Globus pallidus (tissue), 1 donor: ENCODE data around the gene SAMSN1.
A peak's percentile ranks its signal among the peaks of the same experiment; 100 is the strongest.
"Not testable (repeated sequence)": the region's sequence is repeated elsewhere in the genome, so short reads cannot be mapped to it uniquely, and the experiment has no call there.

Source experiments
- DNase-seq: peaks from one replicate; pipeline ENCODE4 v3.0.0-alpha.2; 2015; ENCODE audit warnings: low spot score

The SAMSN1 gene

DNA sequence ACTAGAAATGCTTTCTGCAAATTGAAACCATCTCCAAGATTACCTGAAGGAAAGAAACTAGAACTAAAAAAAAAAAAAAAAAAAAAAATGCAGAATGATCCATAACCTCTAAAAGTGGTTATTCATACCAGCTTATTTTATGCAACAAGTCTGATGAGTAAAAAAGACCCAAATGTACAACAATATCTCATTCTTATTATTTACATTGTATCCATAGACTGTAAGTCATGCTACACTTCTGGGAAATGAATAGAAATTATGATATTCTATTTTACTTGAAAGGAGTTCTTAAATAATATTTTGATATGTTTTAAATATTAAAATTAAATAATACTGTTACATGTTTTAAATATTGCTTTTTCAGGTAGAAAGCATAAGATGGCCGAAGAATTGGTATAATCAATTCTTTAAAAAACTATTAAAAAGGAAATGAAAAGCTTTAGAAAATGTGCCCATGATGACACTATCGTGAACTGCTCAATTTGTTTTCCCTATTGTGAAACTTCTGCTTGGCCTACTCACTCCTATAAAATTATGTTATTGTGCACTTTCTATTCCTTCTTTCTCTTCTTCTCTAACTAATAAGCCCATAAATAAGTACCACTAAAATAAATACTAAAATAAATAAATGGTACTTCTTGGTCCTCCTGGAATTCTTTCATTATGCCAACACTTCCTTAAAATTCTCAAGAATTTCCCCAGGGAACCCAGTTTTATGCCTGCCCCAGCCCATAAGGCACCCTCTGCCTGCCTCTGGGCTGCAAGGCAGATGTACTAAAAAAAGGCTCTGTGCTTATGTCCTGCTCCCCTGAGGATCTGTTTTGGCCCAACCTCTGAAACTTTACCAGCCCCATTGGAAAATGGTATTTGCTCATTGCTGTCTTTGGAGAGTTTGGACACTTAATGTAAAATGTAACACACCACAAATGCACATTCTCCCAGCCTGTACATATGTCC lies 18.1 kb downstream of the SAMSN1 start:
- DNase-seq, result no peak

DNA sequence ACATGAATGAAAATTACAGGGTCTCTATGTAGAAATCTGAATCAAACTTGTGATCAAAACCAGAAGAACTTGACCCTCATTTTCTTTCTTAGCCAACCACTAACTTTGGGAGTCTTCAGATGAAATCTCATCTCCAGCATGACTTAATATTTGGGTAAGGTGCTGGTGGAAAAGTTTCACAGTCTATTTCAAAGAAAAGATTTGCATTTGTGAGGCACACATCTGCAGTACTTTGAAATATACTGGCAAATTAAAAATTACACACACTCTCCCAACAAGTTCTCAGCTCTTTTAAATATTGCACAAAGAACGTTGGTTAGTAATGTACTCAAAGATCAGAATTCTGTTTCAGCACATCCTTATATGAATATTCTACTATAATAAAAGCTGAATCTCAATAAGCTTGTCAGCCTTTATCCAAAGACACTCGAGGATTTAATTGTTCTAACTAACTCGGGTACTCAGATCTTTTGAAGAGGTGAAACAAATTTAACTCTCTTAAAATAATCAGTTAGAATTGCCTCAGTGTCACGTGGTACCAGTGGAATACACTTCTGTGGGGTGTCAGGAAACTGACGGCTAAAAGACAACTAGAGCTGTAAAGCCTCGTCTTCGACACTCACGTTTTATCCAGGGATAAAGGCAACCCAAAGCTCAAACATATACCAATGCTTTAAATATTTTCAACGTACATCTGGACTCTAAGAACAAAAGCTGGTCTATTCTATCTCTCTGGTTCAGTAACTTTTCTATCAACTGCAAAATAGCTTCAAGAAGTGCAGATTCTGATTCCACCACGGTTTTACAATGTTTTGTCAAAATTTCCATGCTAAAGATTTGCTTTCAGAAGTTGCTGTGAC lies 19.0 kb downstream of the SAMSN1 start:
- no peak for DNase-seq

DNA sequence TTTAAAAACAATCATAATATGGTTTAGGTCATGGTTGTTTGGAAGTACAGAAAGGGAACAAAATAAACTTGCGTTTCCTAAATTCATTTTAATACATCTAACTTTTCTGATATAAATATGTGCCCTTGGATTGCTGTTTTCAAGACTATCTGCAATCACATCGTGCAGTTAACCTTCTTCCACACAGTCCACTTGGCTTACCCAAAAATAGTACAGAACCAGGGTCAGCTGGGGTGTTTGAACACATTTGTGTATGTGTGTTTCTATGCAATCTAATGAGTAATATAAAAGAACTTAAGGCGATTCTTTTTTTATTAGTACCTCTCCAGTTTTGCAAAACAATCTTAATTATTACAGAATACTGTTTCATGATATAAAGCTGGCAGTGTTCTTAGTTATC lies 19.9 kb downstream of the SAMSN1 start:
- DNase-seq, result no peak

DNA sequence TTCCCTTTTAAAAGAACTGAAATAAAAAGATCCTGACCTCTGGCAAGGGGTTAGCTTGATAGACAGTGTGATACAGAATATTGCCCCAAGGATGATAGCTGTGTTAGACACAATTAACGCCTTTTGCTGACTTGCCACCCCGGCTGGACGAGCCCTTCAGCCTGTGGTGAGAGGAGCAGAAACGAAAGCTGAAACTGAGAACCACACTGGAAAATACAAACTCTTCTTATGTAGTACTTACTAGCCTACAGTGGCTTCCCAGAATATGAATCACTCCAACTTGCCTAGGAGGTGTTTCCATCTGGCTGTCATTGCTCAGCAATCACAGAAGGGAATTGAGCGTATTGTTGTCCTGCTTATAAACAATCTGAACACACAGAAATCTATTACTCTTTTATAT lies 22.9 kb downstream of the SAMSN1 start:
- no peak for DNase-seq

DNA sequence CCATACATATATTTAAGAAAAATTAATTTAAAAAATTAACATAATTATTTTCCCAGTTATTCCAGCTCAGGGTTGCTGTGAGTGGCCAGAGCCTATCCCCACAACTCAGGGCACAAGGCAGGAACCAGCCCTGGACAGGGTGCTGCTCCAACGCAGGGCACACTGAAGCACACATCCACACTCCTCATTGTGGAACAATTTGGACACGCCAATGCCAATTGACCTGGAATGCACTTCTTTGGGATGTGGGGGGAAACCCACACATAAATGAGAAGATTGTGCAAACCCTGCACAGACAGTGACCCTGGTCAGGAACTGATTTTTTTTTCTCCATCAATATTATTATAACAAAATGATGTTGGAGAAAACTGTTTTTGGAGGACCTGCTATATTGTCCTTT lies 23.4 kb downstream of the SAMSN1 start:
- DNase-seq, result no peak

DNA sequence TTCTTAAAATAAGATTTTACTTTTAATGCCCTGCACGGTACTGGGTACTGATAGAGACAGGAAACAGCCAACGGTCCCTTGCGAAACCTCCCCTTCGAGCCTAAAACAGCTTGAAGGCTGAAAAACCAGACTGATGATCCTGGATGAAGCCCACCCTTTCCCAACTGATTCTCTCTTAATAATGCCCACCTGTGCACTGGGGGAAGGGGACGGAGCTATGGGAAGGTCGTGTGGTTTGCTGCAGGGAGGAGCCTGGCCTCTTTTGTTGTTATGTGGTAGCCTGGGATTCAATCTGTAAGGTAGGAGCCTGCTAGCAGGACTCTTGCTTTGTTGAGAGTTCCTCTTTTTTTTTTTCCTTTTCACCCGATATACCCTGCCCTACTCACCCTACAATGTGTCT lies 25.6 kb downstream of the SAMSN1 start:
- peak; percentile 26 for DNase-seq

DNA sequence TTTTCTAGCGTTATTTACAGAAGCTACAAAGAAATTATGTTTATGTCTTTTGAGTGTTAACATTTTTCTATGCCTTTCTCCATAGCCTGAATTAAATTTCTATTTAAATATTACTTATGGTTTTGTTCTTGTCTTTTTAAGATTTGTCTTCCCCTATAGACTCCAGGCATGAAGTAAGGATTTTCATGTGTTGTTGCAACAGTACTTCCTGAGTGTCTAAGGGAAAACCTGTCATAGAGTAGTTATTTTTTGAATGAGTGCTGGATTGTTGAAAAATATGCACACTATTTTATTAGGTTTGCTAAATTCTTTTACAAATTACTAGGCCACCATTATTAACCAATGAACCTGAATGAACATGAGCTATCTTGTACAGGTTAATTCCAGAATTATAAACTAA lies 27.1 kb downstream of the SAMSN1 start:
- no peak for DNase-seq

DNA sequence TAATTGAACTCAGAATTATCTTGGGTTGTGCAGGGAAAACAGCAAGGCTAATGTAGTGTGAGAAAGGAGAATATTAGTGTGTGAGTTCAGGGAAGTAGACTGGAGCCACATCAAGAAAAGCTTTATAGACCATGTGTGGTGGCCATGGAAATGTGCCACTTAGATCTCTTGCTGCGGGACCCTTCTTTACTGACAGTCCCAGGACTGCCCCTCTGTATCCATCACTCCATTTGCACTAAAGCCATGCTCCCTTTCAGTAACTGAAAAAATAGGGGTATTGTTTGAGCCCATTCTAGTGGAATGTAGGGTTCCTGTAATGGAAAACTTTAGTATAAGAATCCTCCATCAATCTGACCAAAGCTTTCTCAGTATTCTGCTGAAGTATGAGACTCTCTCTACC lies 32.3 kb downstream of the SAMSN1 start:
- DNase-seq, result no peak

DNA sequence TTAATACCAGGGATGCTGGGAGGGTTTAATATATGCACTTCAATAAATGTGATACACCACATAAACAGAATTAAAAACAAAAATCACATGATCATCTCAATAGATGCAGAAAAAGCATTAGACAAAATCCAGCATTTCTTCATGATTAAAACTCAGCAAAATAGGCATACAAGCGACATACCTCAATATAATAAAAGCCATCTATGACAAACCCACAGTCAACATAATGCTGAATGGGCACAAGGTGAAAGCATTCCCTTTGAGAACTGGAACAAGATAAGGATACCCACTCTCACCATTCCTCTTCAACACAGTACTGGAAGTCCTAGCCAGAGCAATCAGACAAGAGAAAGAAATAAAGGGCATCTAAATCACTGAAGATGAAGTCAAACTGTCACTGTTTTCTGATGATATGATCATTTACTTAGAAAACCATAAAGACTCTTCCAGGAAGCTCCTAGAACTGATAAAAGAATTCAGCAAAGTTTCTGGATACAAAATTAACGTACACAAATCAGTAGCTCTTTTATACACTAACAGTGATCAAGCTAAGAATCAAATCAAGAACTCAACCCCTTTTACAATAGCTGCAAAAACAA lies 39.2 kb downstream of the SAMSN1 start:
- DNase-seq, result not testable (repeated sequence)

DNA sequence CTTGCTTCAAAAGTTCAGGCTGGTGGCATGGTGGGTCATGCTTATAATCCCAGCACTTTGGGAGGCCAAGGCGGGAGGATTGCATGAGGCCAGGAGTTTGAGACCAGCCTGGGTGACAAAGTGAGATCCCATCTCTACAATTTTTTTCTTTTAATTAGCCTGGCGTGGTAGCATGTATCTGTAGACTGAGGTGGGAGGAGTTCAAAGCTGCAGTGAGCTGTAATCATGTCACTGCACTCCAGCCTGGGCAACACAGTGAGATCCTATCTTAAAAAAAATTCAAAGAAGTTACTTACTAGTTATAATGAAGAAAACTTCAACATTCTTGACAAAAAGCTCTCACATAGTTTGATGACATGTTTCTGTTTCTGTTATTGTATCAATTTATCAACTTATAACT lies 45.2 kb downstream of the SAMSN1 start:
- no peak for DNase-seq

DNA sequence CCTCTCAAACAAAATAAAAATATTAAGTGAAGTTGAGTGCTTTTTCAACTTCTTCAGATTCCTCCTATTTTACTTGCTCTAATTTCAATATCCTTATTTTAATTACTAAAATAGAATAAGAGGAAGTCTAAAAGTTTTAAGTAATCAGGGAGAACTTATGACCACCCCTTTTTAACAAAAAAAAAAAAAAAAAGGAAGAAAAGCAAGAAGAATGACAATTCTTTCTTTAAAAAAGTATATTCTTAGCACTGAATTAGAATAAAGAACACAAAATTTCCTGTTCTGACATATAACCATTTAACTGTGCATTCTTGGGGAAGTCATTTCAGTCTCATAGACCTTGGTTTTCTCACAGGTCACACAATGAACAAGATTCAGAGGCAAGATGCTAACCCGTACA lies 46.8 kb downstream of the SAMSN1 start:
- no peak for DNase-seq

DNA sequence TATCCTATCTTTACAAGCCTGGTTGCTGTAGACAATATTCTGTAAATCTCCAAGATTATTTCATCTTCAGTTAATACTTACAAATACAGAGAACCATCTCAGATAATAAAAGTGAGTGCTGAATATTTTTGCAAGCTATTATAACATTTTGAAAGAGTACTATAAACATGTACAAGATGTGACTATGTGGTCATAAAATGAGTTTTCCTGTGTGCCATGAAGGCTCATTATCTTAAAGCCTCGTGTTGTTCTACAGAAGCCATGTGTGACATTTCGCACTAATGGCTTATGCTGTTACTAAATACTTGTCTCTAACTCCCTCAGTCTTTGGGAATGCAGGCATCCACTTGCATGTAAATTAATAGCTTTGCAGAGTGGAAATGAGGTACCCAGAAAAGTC lies 48.3 kb downstream of the SAMSN1 start:
- DNase-seq, result no peak

DNA sequence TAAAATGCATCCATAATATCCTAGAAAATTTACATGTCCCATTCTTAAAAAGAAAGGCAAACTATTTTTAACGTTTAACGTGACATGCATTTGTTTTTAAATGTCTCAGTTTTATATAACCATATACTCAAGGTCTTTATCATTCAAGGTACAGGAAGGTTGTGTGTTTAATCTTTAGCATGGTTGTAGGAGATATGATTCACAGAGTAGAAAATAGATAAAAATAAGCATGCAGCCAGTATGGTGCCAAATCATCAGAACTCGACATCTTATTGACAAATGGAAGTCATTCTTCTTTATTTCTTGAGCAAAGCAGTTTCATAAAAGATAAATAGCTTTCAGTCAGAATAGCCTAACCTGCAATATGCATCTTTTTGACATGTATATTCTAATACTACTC lies 51.0 kb downstream of the SAMSN1 start:
- DNase-seq, result no peak

DNA sequence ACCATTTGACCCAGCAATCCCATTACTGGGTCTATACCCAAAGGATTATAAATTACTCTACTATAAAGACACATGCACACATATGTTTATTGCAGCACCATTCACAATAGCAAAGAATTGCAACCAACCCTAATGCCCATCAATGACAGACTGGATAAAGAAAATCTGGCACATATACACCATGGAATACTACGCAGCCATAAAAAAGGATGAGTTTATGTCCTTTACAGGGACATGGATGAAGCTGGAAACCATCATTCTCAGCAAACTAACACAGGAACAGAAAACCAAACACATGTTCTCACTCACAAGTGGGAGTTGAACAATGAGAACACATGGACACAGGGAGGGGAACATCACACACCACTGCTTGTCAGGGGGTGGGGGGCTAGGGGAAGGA lies 51.9 kb downstream of the SAMSN1 start:
- not testable (repeated sequence) for DNase-seq

DNA sequence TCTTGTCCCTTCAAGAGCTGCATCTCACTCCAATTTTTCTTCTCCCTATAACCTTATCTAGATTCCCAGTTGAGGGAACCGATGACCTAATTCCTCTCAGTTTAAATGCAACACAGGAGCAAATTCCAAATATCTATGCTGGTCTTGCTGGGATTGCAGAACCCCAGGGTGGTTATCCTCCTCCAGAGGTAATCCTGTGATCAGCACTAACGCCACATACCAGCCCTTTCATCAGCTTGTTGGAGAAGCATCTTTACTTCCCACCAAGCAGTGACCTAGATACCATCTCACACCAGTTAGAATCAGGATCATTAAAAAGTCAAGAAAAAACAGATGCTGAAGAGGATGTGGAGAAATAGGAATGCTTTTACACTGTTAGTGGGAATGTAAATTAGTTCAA lies 52.4 kb downstream of the SAMSN1 start:
- DNase-seq, result no peak

DNA sequence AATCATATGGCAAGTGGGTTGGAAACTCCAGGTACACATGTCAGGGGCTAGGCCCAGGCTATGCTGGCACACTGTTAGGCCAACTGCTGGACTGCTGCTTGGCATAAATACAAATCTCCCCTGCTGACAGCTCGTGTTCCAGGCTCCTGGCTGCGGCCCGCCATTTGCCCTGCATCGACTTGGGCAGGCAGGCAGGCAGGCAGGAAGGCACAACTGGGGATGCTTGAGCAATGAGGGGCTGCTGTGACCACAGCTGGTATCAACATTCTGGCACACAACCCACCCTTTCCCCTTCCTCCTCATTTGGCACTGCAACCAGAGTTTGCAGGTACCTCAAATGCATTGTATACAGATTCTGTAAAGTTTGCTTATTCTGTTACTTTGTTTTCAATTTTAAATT lies 53.2 kb downstream of the SAMSN1 start:
- DNase-seq, result no peak

DNA sequence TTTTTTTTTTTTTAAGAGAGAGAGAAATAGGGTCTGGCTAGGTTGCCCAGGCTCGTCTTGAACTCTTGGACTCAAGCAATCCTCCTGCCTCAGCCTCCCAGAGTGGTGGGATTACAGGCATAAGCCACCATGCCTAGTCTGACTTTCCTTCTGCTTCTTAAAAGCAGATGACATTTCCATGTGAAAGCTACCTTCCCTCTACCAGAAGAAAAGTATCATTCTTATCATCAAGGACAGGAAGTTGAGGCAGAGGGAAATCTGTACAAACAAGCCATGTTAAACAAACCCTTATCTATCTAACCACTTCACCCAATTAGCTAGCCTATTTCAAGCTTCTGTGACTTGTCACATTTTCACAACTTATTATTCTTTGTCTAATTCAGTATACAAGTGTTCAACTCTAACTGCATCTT lies 54.8 kb downstream of the SAMSN1 start:
- DNase-seq, result no peak

DNA sequence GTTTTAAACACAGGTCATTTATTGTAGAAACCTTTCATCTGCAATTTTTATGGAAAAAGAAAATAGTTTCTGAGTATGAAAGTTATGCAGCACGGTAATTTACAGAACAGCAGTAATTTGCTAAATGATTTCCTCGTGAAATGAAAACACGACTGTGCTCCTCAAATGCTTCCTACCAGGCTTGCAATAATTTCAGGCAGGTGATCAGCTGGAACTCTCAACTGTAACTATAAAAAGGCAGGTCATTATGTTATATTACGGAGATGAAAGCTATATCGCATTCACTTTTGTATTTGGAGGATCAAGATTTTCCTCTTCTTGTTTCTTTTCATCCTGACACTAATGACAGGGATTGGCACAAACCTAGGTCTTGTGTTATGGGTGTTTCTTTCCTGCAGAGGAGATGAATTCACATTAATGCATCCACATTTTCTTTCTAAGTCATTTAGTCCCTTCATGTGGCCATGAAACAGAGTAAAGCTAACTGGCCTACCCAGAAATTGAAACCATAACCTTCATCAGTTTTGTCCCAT lies 57.4 kb downstream of the SAMSN1 start:
- no peak for DNase-seq

DNA sequence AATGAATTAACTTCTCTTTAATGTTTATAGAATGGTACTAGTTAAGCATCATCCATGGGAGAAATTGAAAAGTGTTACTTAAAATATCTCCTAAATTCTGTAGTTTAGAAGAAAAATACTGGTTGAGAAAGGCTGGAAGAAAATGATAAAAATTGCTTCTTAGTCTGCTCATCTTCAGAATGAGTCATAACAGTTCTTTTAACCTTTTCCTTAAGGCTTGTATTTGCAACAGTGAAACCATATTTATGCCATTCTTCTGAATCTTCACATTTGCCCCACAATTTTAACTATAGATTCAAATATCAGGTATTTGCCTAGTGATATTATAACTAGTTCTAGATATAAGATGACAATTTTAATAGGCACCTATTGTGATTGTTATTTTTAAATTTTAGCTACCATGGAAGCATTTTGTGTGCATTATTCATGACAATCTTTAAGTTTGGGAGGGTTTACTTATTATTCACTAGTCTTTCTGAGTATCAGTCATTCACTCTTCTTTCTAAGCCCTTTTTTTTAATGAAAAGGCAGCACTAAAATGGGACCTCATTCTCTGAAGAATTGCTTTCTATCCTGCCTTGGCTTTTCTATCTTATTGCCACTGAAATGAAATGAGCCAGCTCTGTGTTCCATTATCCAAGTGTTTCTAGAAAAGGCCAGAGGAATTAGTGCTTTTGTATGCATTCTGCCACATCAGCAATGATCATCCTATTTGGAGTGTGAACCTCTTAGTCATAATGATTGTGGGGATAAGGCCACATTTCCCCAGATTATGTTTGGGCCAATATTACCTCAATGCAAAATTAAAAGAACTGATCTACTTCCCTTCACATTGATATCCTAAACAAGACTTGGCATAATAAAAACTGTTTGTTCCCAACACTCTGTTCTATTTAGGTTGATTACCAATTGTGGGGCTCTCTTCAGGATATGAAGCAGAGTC lies 58.4 kb downstream of the SAMSN1 start:
- no peak for DNase-seq

DNA sequence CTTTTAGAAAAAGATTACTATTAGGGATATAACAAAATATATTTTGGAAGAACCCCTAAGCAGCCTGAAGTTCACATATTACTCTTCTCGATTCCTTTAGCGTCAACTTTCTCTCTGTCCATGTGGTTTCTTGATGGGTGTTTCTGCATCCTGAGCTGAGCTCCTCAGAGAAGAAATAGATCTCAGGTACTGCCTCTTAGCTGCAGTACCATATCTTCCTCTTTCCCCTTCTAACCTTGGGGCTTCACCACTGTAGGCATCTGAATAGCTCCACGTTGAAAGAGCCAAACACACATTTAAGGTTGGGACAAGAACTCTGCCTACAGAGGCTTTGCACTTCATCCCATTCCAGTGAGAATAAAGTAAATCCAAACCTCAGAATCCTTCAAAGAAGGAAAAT lies 59.2 kb downstream of the SAMSN1 start:
- no peak for DNase-seq
